Effector CD4-positive, alpha-beta T cell (primary cell): ENCODE results near the gene PELI3.

Source experiments
- DNase-seq: peaks from one replicate; pipeline ENCODE4 v3.0.0-alpha.2; 2020

PELI3 gene

DNA sequence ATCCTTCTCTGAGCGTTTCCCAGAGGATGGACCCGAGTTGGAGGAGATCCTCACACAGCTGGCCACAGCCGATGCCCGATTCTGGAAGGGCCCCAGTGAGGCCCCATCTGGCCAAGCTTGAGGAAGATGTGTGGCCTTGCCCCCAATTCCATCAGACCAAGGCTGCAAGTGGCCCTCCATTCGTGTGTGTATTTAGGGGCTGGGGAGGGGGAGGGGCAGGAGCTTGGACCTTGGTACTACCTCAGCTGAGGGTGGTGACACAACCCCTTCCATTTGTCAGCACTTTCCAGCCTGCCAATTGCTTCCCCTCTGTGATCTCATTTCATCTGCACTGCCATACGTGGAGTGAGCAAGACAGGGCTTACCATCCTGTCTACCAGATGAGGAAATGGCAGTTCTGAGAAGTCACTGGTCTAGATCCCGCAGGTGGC is 42.4 kb downstream of the PELI3 start:
- no peak for DNase-seq

- peak; percentile 73 for DNase-seq
Observed at GRCh38 chr11:66510271-66510989, 43.7 kb downstream of the PELI3 start, which contains the start of gene BBS1. BBS1 (plus strand) TSS chr11:66510635; CDS start chr11:66510660, 25 bp downstream.

DNA sequence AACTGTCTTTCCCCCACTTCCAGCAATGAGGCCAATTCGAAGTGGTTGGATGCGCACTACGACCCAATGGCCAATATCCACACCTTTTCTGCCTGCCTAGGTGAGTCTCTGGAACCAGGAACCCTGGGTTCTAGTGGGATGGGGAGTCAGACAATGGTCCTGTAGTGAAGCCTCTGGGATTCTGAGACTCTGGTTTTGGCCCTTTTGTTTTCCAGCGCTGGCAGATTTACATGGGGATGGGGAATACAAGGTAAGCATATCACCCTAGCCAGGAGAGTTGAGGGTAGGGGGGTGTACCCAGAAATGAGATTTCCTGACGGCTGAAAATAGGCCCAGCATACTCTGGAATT is 44.3 kb downstream of the PELI3 start:
- no peak for DNase-seq

DNA sequence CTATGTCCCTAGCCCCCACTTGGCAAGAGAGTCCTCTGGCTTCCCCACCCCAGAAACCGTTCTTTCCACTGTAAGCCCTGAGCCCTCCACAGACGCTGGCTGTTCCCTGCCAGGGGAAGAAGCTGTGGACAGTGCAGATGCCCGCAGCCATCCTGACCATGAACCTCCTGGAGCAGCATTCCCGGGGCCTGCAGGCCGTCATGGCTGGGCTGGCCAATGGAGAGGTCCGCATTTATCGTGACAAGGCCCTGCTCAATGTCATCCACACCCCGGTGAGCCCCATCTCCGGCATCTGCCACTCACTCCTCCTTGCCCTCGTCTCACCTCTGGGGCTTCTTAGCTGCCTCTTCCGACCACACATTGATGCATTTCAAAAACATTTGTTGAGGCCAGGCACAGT is 56.9 kb downstream of the PELI3 start:
- no peak for DNase-seq

- no peak for DNase-seq
Observed at GRCh38 chr11:66524304-66525040, 57.8 kb downstream of the PELI3 start.
